ENCODE results near the gene ACSM4.

DNA sequence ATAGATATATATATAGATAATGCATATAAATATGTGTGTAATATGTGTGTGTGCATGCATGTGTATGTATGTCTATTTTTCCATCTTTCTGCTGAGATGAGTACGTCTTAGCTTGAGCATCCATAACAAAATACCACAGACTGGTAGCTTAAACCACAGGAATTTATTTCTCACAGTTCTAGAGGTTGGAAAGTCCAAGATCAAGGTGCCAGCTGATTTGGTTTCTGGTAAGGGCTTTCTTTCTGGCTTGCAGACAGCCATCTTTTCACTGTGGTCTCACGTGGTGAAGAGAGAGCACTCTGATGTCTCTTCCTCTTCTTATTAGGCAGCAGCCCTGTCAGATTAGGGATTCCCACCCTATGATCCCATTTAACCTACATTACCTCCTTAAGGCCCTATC is 47.3 kb downstream of the ACSM4 start:
- TF ChIP-seq, protein P1, sequence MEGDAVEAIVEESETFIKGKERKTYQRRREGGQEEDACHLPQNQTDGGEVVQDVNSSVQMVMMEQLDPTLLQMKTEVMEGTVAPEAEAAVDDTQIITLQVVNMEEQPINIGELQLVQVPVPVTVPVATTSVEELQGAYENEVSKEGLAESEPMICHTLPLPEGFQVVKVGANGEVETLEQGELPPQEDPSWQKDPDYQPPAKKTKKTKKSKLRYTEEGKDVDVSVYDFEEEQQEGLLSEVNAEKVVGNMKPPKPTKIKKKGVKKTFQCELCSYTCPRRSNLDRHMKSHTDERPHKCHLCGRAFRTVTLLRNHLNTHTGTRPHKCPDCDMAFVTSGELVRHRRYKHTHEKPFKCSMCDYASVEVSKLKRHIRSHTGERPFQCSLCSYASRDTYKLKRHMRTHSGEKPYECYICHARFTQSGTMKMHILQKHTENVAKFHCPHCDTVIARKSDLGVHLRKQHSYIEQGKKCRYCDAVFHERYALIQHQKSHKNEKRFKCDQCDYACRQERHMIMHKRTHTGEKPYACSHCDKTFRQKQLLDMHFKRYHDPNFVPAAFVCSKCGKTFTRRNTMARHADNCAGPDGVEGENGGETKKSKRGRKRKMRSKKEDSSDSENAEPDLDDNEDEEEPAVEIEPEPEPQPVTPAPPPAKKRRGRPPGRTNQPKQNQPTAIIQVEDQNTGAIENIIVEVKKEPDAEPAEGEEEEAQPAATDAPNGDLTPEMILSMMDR (IDR thresholded peaks at IDR 0.05) = no peak
- TF ChIP-seq POLR2AphosphoS5 (IDR thresholded peaks at IDR 0.05; ENCODE audit: insufficient read depth in 1 of 2, low read depth in 1 of 2) = no peak
- no peak for TF ChIP-seq POLR2A (IDR thresholded peaks at IDR 0.05)

All from vagina (tissue), 2 donors.